Lower lobe of right lung (tissue), 2 donors: ENCODE results near the gene MCTP1. TPM values are rescaled to one million over a fixed set of nuclear protein-coding genes. Genes with fewer than 3 reads are reported as not detected.
"Not testable (repeated sequence)": the region's sequence is repeated elsewhere in the genome, so short reads cannot be mapped to it uniquely, and the experiment has no call there.

Source experiments
- ATAC-seq, 2 donors: fragments of 200-7000 bp; cut with Tn5 transposase; one replicate each; pipeline ENCODE4 v1.9.1; 2020 to 2022; ENCODE audit warnings: mild to moderate bottlenecking in 2 of 2, moderate library complexity in 2 of 2
- DNase-seq: peaks from one replicate; pipeline ENCODE4 v3.0.0-alpha.2; 2020
- H3K27ac ChIP-seq: fragments of 200-600 bp; one replicate; pipeline ENCODE4 v1.8.0; 2022
- H3K27me3 ChIP-seq: fragments of 200-600 bp; one replicate; pipeline ENCODE4 v1.8.0; 2022; ENCODE audit warnings: low read depth
- H3K36me3 ChIP-seq: fragments of 200-600 bp; one replicate; pipeline ENCODE4 v1.8.0; 2022; ENCODE audit warnings: mild to moderate bottlenecking
- H3K4me1 ChIP-seq: fragments of 200-600 bp; one replicate; pipeline ENCODE4 v1.8.0; 2022
- H3K4me3 ChIP-seq: fragments of 200-600 bp; one replicate; pipeline ENCODE4 v1.8.0; 2022; ENCODE audit warnings: mild to moderate bottlenecking
- H3K9me3 ChIP-seq: fragments of 200-600 bp; one replicate; pipeline ENCODE4 v1.8.0; 2022
- CTCF ChIP-seq: fragments of 200-600 bp; IDR thresholded peaks from one replicate; pipeline ENCODE4 v1.8.0; 2022; ENCODE audit warnings: antibody characterized with exemption, mild to moderate bottlenecking
- intact Hi-C: fragments of 100-400 bp; cut with DNase I; formaldehyde crosslinking; loops from one replicate; pipeline ENCODE4 v1.11.0; 2022
- total RNA-seq: library from RNA; stranded (reverse); fragmentation: NEBNext Ultra II Directional; extraction: Animal tissue kit (Norgen Biotek cat#: 25700); gene quantifications from one replicate; pipeline ENCODE4 v1.2.1, GENCODE V29; 2021
- donor health status: DM: no; HTN: yes; CAD: no; lungs with severe emphysema.

Gene MCTP1
- total RNA-seq, 1 donor from 2014 or later, result 38.7 TPM

- DNase-seq, result no peak
These were observed 67.0 kb downstream of the MCTP1 start for GRCh38 chr5:95217881-95218280.

GRCh38 chr5:95217351-95217750, 67.5 kb downstream of the MCTP1 start:
- no peak overlapping the region for H3K4me3 ChIP-seq
- intact Hi-C loops, result no loop called here
- TF ChIP-seq CTCF, result no peak
- H3K4me1 ChIP-seq, result no peaks in the 10 kb centered on the region
- H3K9me3 ChIP-seq, result no peaks in the 10 kb centered on the region
- H3K27me3 ChIP-seq, result no peaks in the 10 kb centered on the region
- DNase-seq, result no peak
- no peak overlapping the region for H3K27ac ChIP-seq
- H3K36me3 ChIP-seq, result no peaks in the 10 kb centered on the region
- ATAC-seq, result no peak

More at GRCh38 chr5:95217881-95218280, 67.0 kb downstream of the MCTP1 start:
- Histone ChIP-seq H3K36me3 (no peaks in the 10 kb centered on the region), H3K9me3 (no peaks in the 10 kb centered on the region), H3K4me3 (no peak overlapping the region), H3K27ac (no peak overlapping the region), H3K4me1 (no peaks in the 10 kb centered on the region), H3K27me3 (no peaks in the 10 kb centered on the region)
- ATAC-seq, result no peak
- intact Hi-C loops, result no loop called here
- no peak for TF ChIP-seq CTCF

- H3K4me1 ChIP-seq, result no peaks in the 10 kb centered on the region
- no peaks in the 10 kb centered on the region for H3K27me3 ChIP-seq
- DNase-seq, result no peak
- TF ChIP-seq CTCF, result no peak
- ATAC-seq, result no peak
- H3K27ac ChIP-seq, result no peak overlapping the region
- H3K9me3 ChIP-seq, result no peaks in the 10 kb centered on the region
- intact Hi-C loops, result no loop called here
- H3K4me3 ChIP-seq, result no peak overlapping the region
- H3K36me3 ChIP-seq, result no peaks in the 10 kb centered on the region
These were observed 68.5 kb downstream of the MCTP1 start for GRCh38 chr5:95216136-95216955.

- ATAC-seq, H3K4me1 ChIP-seq, H3K36me3 ChIP-seq, H3K4me3 ChIP-seq, H3K27me3 ChIP-seq, H3K27ac ChIP-seq, H3K9me3 ChIP-seq, DNase-seq, intact Hi-C loops: not testable (repeated sequence)
These were observed 77.1 kb downstream of the MCTP1 start for GRCh38 chr5:95207811-95208210.

GRCh38 chr5:95194856-95195255, 90.0 kb downstream of the MCTP1 start:
- Histone ChIP-seq H3K27ac (no peak overlapping the region), H3K36me3 (no peaks in the 10 kb centered on the region), H3K9me3 (no peaks in the 10 kb centered on the region), H3K4me1 (no peaks in the 10 kb centered on the region), H3K4me3 (no peak overlapping the region), H3K27me3 (no peaks in the 10 kb centered on the region)
- TF ChIP-seq CTCF, result no peak
- intact Hi-C loops, result no loop called here
- DNase-seq (no peak), ATAC-seq (no peak)

GRCh38 chr5:95191330-95191729, 93.6 kb downstream of the MCTP1 start:
- Histone ChIP-seq H3K36me3 (no peaks in the 10 kb centered on the region), H3K4me1 (no peaks in the 10 kb centered on the region), H3K27me3 (no peaks in the 10 kb centered on the region), H3K4me3 (no peak overlapping the region), H3K9me3 (no peaks in the 10 kb centered on the region), H3K27ac (no peak overlapping the region)
- intact Hi-C loops, result no loop called here
- ATAC-seq (no peak), DNase-seq (no peak)
- TF ChIP-seq CTCF, result no peak
